ENCODE results near the gene NOS1AP.

GRCh38 chr1:162328512-162328911, 259.0 kb downstream of the NOS1AP start:
- no peak for TF ChIP-seq TCF4 (CRISPR knock-in tag; IDR thresholded peaks at IDR 0.05; ENCODE audit: borderline replicate concordance)
- TF ChIP-seq SNAI2 (CRISPR knock-in tag; IDR thresholded peaks at IDR 0.05) = no peak
- TF ChIP-seq TOX (CRISPR knock-in tag; IDR thresholded peaks at IDR 0.05; ENCODE audit: borderline replicate concordance) = no peak
- TF ChIP-seq CSRNP3 (CRISPR knock-in tag; IDR thresholded peaks at IDR 0.05) = no peak
- TF ChIP-seq PATZ1 (CRISPR knock-in tag; IDR thresholded peaks at IDR 0.05; ENCODE audit: borderline replicate concordance) = no peak
- no peak for TF ChIP-seq ZNF8 (CRISPR knock-in tag; IDR thresholded peaks at IDR 0.05)
- TF ChIP-seq RARB (CRISPR knock-in tag; IDR thresholded peaks at IDR 0.05) = no peak

All from SK-N-SH treated with all-trans-retinoic acid at 6 μM for 48 hours (cell line).